ENCODE results near the gene ADCY3. TPM values are rescaled to one million over a fixed set of nuclear protein-coding genes. Genes with fewer than 3 reads are reported as not detected.

Gene ADCY3
- total and polyA plus RNA-seq, 2 of the 13 experiments (the other 11 are each of a cell fraction or from before 2014, with no cell fraction given), result 0.11 to 0.61 TPM

DNA sequence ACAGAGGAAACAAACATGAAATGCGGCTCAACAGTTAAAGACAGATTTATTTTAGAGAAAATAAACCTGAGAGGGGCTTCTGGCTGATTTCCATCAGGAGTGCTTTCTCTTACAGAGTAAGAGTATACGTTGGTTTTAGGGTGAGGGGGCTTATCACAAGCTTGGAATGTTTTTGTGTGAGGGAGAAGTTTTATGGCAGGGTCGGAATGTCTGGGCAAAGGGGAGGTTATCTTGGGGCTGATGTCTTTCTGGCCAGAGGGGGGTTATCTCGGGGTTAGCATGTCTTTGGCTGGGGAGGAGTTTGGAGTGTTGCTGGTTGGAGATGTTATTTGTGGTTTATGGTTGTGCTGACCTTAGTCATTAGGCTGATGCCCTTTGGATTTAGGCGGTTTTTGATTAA is 149.0 kb downstream of the ADCY3 start:
- in situ Hi-C loops (cut with HindIII; ENCODE audit: extremely low pct_ligation_motif_present, low pct_unique_long_range_greater_than_20kb), result no loop called here
- H3K9ac ChIP-seq (ENCODE audit: insufficient read depth, low read depth, low read length), result no peak overlapping the region
- POLR2A ChIA-PET, result no interaction called here
- H3K27ac ChIP-seq (ENCODE audit: extremely low read length, insufficient read depth, low read length), result no peak overlapping the region
- no peaks in the 10 kb centered on the region for H3K79me2 ChIP-seq (ENCODE audit: insufficient read depth, low read length)
- TF ChIP-seq ZNF282 (IDR thresholded peaks at IDR 0.05; ENCODE audit: partially characterized antibody) (peak; percentile 33), PHF8 (CRISPR knock-in tag; IDR thresholded peaks at IDR 0.05) (no peak)
- no TSS peak for BruUV-seq (replicated peaks)
- ATAC-seq (no peak), DNase-seq (ENCODE audit: low spot score) (no peak), FAIRE-seq (no peak)
- no peak overlapping the region for H2AFZ ChIP-seq (ENCODE audit: low read length)
- no peak overlapping the region for H3K4me3 ChIP-seq (replicated peaks in 1 of 3; ENCODE audit: insufficient read depth in 1 of 3, low read depth in 2 of 3, low read length in 3 of 3)
- intact Hi-C loops (cut with micrococcal nuclease; ENCODE audit: unreplicated experiment), result no loop called here
- no peak overlapping the region for H3K4me2 ChIP-seq (ENCODE audit: low read depth, low read length)
- H3K9me3 ChIP-seq (ENCODE audit: low read length), result no peaks in the 10 kb centered on the region
- WGBS (ENCODE audit: low lambda C conversion rate), result 86% methylated on average over 5 of the region's 5 CpGs
- no peaks in the 10 kb centered on the region for H4K20me1 ChIP-seq (ENCODE audit: insufficient read depth, low read length)
- CTCF ChIA-PET (ENCODE audit: low intra/inter-chr PET ratio, low total read pairs), result no interaction called here
- H3K4me1 ChIP-seq (ENCODE audit: insufficient read depth, low read length), result peaks cover 10% of the 10 kb centered on the region; the same call in 1 of the 2 replicates
- no peaks in the 10 kb centered on the region for H3K27me3 ChIP-seq (ENCODE audit: control insufficient read depth in 1 of 2, insufficient read depth in 2 of 2, low read length in 2 of 2)
- H3K36me3 ChIP-seq (replicated peaks in 1 of 2; ENCODE audit: control insufficient read depth in 1 of 2, insufficient read depth in 2 of 2, low read length in 2 of 2), result no peaks in the 10 kb centered on the region; a peak in 2 of 5 replicates

Small RNAs within 50 kb of the gene (small RNA-seq; reads per million reads assigned to genes)
- 0 reads per million in 3 experiments for gene AC013267.1 (ENCODE audit: insufficient read depth in 2 of 3, insufficient read length in 3 of 3, low read depth in 2 of 3, low replicate concordance in 1 of 3)
- gene RF00016 (ENCODE audit: insufficient read depth in 2 of 3, insufficient read length in 3 of 3, low read depth in 2 of 3, low replicate concordance in 1 of 3), result 2.9 to 12.0 (median 5.6) reads per million in 3 experiments

Other genes starting within 250 kb of the ADCY3 start
- 69.1 and 72.6 TPM in 2 replicates for gene PTRHD1, start 126.8 kb downstream of the ADCY3 start, total RNA-seq (2016; rRNA removed; fragmentation: Illumina TruSeq; extraction: Trizol)
- 75.4 and 90.8 TPM in 2 replicates for gene PTRHD1, start 126.8 kb downstream of the ADCY3 start, polyA plus RNA-seq (2011; rRNA removed)
- 35.5 and 41.4 TPM in 2 replicates for gene CENPO, start 126.8 kb downstream of the ADCY3 start, total RNA-seq (2016; rRNA removed; fragmentation: Illumina TruSeq; extraction: Trizol)
- gene CENPO, start 126.8 kb downstream of the ADCY3 start, polyA plus RNA-seq (2011; rRNA removed), result 15.0 and 19.7 TPM in 2 replicates
- gene DNAJC27, start 51.7 kb upstream of the ADCY3 start, total RNA-seq (2016; rRNA removed; fragmentation: Illumina TruSeq; extraction: Trizol), result 2.3 and 3.1 TPM in 2 replicates
- gene DNAJC27, start 51.7 kb upstream of the ADCY3 start, polyA plus RNA-seq (2011; rRNA removed), result 3.7 TPM in 2 replicates
- gene EFR3B, start 121.8 kb upstream of the ADCY3 start, total RNA-seq (2016; rRNA removed; fragmentation: Illumina TruSeq; extraction: Trizol), result 0.42 and 0.56 TPM in 2 replicates
- 0.42 TPM in 2 replicates for gene EFR3B, start 121.8 kb upstream of the ADCY3 start, polyA plus RNA-seq (2011; rRNA removed)
- gene POMC, start 248.3 kb upstream of the ADCY3 start, total RNA-seq (2016; rRNA removed; fragmentation: Illumina TruSeq; extraction: Trizol), result not detected in 2 replicates
- not detected in 2 replicates for gene POMC, start 248.3 kb upstream of the ADCY3 start, polyA plus RNA-seq (2011; rRNA removed)

All from HepG2 (cell line).